GM10248 (cell line): ENCODE data around the gene GPX7.

Experiments
- CTCF ChIA-PET: fragments of 300-600 bp; sonication (Branson Sonifier 250); formaldehyde crosslinking; extraction: SDS; loops from one replicate; lab custom pipeline; 2021; ENCODE audit warnings: antibody characterized with exemption; lab: Yijun Ruan, JAX
- POLR2A ChIA-PET: fragments of 350-650 bp; sonication (Branson Sonifier 250); formaldehyde crosslinking; extraction: SDS; loops from one replicate; lab custom pipeline; 2020; ENCODE audit warnings: antibody characterized with exemption; lab: Yijun Ruan, JAX
- DNase-seq: peaks from one replicate; pipeline ENCODE4 v3.0.0; 2012; ENCODE audit errors: extremely low spot score
- CTCF ChIP-seq: IDR thresholded peaks from 2 replicates; pipeline ENCODE4 v1.5.1; 2012; ENCODE audit warnings: mild to moderate bottlenecking, low read depth; ENCODE audit errors: extremely low read depth, missing control alignments, control extremely low read depth

The GPX7 gene

GRCh38 chr1:52629667-52630066, 27.5 kb downstream of the GPX7 start:
- DNase-seq = no peak
- TF ChIP-seq CTCF = no peak
- ChIA-PET POLR2A (no interaction called here), CTCF (interaction anchor here (0.8 kb wide), 1 partner anchor 12 kb away, joined by 3 read pairs; no protein-coding TSS in a partner anchor)

- ChIA-PET CTCF (interaction anchor here (1.1 to 1.7 kb wide), 4 partner anchors 9 to 27 kb away, joined by 3 to 5 read pairs (median 4); no protein-coding TSS in a partner anchor), POLR2A (no interaction called here)
- TF ChIP-seq CTCF = no peak
- DNase-seq = no peak
These were observed 29.7 kb downstream of the GPX7 start for GRCh38 chr1:52631759-52632331.

- TF ChIP-seq CTCF = no peak
- peak; percentile 55 for DNase-seq
- POLR2A ChIA-PET = no interaction called here
- CTCF ChIA-PET = interaction anchor here (0.8 to 2.3 kb wide), 7 partner anchors 8 to 53 kb away, joined by 3 to 5 read pairs (median 3); no protein-coding TSS in a partner anchor
These were observed 30.6 kb downstream of the GPX7 start, which contains the start of gene SHISAL2A for GRCh38 chr1:52632732-52633290. TSS of gene SHISAL2A (plus strand) at chr1:52633168. CDS start at chr1:52633494, 326 bp downstream.

- CTCF ChIA-PET = interaction anchor here (0.8 to 2.3 kb wide), 6 partner anchors 8 to 53 kb away, joined by 3 to 5 read pairs (median 3); no protein-coding TSS in a partner anchor
- no peak for TF ChIP-seq CTCF
- POLR2A ChIA-PET = no interaction called here
- peak; percentile 34 for DNase-seq
These were observed 31.2 kb downstream of the GPX7 start for GRCh38 chr1:52633291-52633754.

- DNase-seq = no peak
- TF ChIP-seq CTCF = no peak
- ChIA-PET POLR2A (no interaction called here), CTCF (interaction anchor here (0.9 to 2.3 kb wide), 2 partner anchors 14 to 52 kb away, joined by 3 to 5 read pairs; no protein-coding TSS in a partner anchor)
These were observed 31.9 kb downstream of the GPX7 start for GRCh38 chr1:52634111-52634510.

GRCh38 chr1:52635321-52636089, 33.3 kb downstream of the GPX7 start:
- ChIA-PET POLR2A (interaction anchor here (0.7 kb wide), 1 partner anchor 30 kb away, joined by 15 read pairs; no protein-coding TSS in a partner anchor), CTCF (interaction anchor here (1.4 to 1.8 kb wide), 2 partner anchors 10 to 51 kb away, joined by 3 read pairs; no protein-coding TSS in a partner anchor)
- no peak for TF ChIP-seq CTCF
- no peak for DNase-seq
